Neuronal stem cell (in vitro differentiated cells): ENCODE results near the gene PLXNB2.
A peak's percentile ranks its signal among the peaks of the same experiment; 100 is the strongest.

Experiments
- DNase-seq: peaks from one replicate; pipeline ENCODE4 v3.0.0-alpha.2; 2013; ENCODE audit warnings: low spot score
- H2AFZ ChIP-seq: one replicate; pipeline ENCODE4 v1.6.1; 2013; ENCODE audit warnings: mild to moderate bottlenecking, low read length, inconsistent platforms
- H2AK5ac ChIP-seq: 2 replicates; pipeline ENCODE4 v1.6.1; 2013; ENCODE audit warnings: low read depth, mild to moderate bottlenecking, inconsistent platforms, low read length, moderate library complexity, mixed read lengths
- H2BK120ac ChIP-seq: 2 replicates; pipeline ENCODE4 v1.6.1; 2013; ENCODE audit warnings: low read depth, mild to moderate bottlenecking, inconsistent platforms, low read length, moderate library complexity, mixed read lengths
- H2BK12ac ChIP-seq: one replicate; pipeline ENCODE4 v1.6.1; 2013; ENCODE audit warnings: low read length, inconsistent platforms
- H2BK15ac ChIP-seq: 2 replicates; pipeline ENCODE4 v1.6.1; 2013; ENCODE audit warnings: mild to moderate bottlenecking, low read length, inconsistent platforms, mixed read lengths
- H2BK5ac ChIP-seq: one replicate; pipeline ENCODE4 v1.6.1; 2013; ENCODE audit warnings: inconsistent platforms, mild to moderate bottlenecking, low read length, moderate library complexity
- H3K14ac ChIP-seq: one replicate; pipeline ENCODE4 v1.6.1; 2013; ENCODE audit warnings: low read length, inconsistent platforms
- H3K18ac ChIP-seq: 2 replicates; pipeline ENCODE4 v1.6.1; 2013; ENCODE audit warnings: low read length, inconsistent platforms
- H3K23ac ChIP-seq: 2 replicates; pipeline ENCODE4 v1.6.1; 2013; ENCODE audit warnings: low read depth, mild to moderate bottlenecking, mixed read lengths, low read length, inconsistent platforms; ENCODE audit not compliant: poor library complexity
- H3K27ac ChIP-seq: replicated peaks from 3 replicates; pipeline ENCODE4 v1.5.1; 2013; ENCODE audit warnings: low read length, inconsistent platforms
- H3K27me3 ChIP-seq, 3 experiments: 2 replicates each; pipeline ENCODE4 v1.6.1; 2013; ENCODE audit warnings: low read length in 3 of 3, mild to moderate bottlenecking in 2 of 3, inconsistent platforms in 1 of 3, low read depth in 1 of 3, mixed read lengths in 1 of 3, moderate library complexity in 1 of 3; ENCODE audit not compliant: control insufficient read depth in 3 of 3, insufficient read depth in 3 of 3
- H3K36me3 ChIP-seq, 2 donors: replicated peaks in 1 of 2; 2 replicates each; pipeline ENCODE4 v1.6.1; 2013; ENCODE audit warnings: low read length in 2 of 2; ENCODE audit not compliant: control insufficient read depth in 2 of 2, insufficient read depth in 2 of 2
- H3K4ac ChIP-seq: 2 replicates; pipeline ENCODE4 v1.6.1; 2013; ENCODE audit warnings: inconsistent platforms, mild to moderate bottlenecking, low read length, moderate library complexity
- H3K4me1 ChIP-seq, 2 donors: 1 replicate in 1 of 2; 2 replicates in 1 of 2; pipeline ENCODE4 v1.6.1; 2013; ENCODE audit warnings: low read length in 2 of 2, low read depth in 1 of 2; ENCODE audit not compliant: control insufficient read depth in 2 of 2, insufficient read depth in 1 of 2
- H3K4me2 ChIP-seq: one replicate; pipeline ENCODE4 v1.6.1; 2013; ENCODE audit warnings: mild to moderate bottlenecking, low read length, inconsistent platforms; ENCODE audit not compliant: insufficient read depth, poor library complexity, severe bottlenecking
- H3K4me3 ChIP-seq, 2 donors: 2 replicates each; pipeline ENCODE4 v1.5.1; 2013; ENCODE audit warnings: low read length in 2 of 2, mild to moderate bottlenecking in 2 of 2, inconsistent platforms in 1 of 2, moderate library complexity in 1 of 2
- H3K79me1 ChIP-seq: one replicate; pipeline ENCODE4 v1.6.1; 2013; ENCODE audit warnings: low read depth, mild to moderate bottlenecking, inconsistent platforms, low read length, moderate library complexity
- H3K9ac ChIP-seq: one replicate; pipeline ENCODE4 v1.6.1; 2013; ENCODE audit warnings: mild to moderate bottlenecking, low read depth, low read length, inconsistent platforms; ENCODE audit not compliant: poor library complexity
- H3K9me3 ChIP-seq, 2 donors: replicated peaks in 1 of 2; 2 replicates each; pipeline versions ENCODE3 to v1.6.1; 2013; ENCODE audit warnings: low read length in 2 of 2, mild to moderate bottlenecking in 2 of 2, inconsistent platforms in 1 of 2, low read depth in 1 of 2, mixed read lengths in 1 of 2, moderate library complexity in 1 of 2; ENCODE audit not compliant: control insufficient read depth in 2 of 2, insufficient read depth in 1 of 2
- H4K8ac ChIP-seq: one replicate; pipeline ENCODE4 v1.6.1; 2013; ENCODE audit warnings: low read depth, mild to moderate bottlenecking, inconsistent platforms, low read length, moderate library complexity
- H4K91ac ChIP-seq: one replicate; pipeline ENCODE4 v1.6.1; 2013; ENCODE audit warnings: low read length, low read depth, mild to moderate bottlenecking, inconsistent platforms; ENCODE audit not compliant: poor library complexity
- WGBS, 2 donors: extraction: QIAGEN DNeasy Blood & Tissue Kit; methylation state at CpG; one replicate each; pipeline ENCODE4 v1.1.7; 2013; ENCODE audit warnings: missing lambda C conversion rate in 2 of 2, mixed read lengths in 1 of 2; ENCODE audit not compliant: insufficient read length in 2 of 2, insufficient replicate concordance in 1 of 2; ENCODE audit errors: extremely low coverage in 2 of 2; 5-methylcytosine and 5-hydroxymethylcytosine counted together

The PLXNB2 gene

DNA sequence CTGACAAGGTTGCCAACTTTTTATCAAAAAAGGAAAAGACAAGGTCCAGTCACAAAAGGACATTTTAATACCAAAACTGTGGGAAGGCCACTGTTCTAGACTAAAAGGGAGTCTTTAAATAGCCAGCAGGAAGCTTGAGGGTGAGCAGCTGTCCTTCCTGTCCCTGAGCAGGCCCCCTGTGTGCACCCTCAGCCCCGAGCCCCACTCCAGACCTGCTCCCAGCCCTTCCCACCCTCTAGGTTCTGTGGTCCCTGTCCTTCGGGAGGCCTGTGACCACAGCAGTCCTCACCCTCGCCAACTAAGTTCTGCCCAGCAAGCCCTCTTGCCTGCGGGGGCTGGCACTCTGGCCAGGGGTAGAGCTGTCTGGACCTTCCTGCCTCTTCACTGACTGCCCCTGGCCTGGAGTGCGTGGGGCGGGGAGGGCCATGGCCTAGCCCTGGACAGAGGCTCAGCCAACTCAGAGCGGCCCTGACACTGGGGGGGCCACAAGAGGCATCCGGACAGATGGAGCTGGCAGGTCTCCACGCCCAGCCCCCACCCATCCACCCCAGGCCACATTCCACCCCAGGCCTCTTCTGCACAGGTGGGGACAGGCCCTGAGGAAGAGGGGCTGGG, 1.6 kb upstream of the PLXNB2 start:
- H3K4me2 ChIP-seq = no peak overlapping the region
- peak overlapping the region; percentile 81 for H2BK120ac ChIP-seq
- H3K9ac ChIP-seq = no peak overlapping the region
- H3K36me3 ChIP-seq = peaks cover 4 to 19% of the 10 kb centered on the region in 2 donors
- peak overlapping the region; percentile 91 for H3K23ac ChIP-seq
- no peaks in the 10 kb centered on the region for H3K9me3 ChIP-seq
- H4K8ac ChIP-seq = no peak overlapping the region
- H2AFZ ChIP-seq = peak overlapping the region; percentile 28
- peak overlapping the region; percentile 100 for H2AK5ac ChIP-seq
- peak overlapping the region; percentile 81 for H3K27ac ChIP-seq
- H2BK15ac ChIP-seq = peak overlapping the region; percentile 100
- H3K18ac ChIP-seq = peak overlapping the region; percentile 95
- H3K4me1 ChIP-seq = peaks cover 38 to 41% of the 10 kb centered on the region in 2 donors
- no peak overlapping the region for H3K4me3 ChIP-seq
- no peak overlapping the region for H3K4ac ChIP-seq
- DNase-seq = no peak
- H3K79me1 ChIP-seq = peaks cover 19% of the 10 kb centered on the region
- H2BK12ac ChIP-seq = peak overlapping the region; percentile 94
- WGBS, 2 donors = no CpG with 5 or more reads among the region's 9 CpGs
- no peaks in the 10 kb centered on the region for H3K27me3 ChIP-seq
- peak overlapping the region; percentile 71 for H3K14ac ChIP-seq
- H2BK5ac ChIP-seq = peak overlapping the region; percentile 70
- no peak overlapping the region for H4K91ac ChIP-seq

- peak overlapping the region; percentile 81 for H3K27ac ChIP-seq
- peak overlapping the region; percentile 90 for H2BK5ac ChIP-seq
- H2AFZ ChIP-seq = peak overlapping the region; percentile 28
- H2AK5ac ChIP-seq = peak overlapping the region; percentile 100
- no peak overlapping the region for H3K4me2 ChIP-seq
- no peak overlapping the region for H3K23ac ChIP-seq
- H3K18ac ChIP-seq = peak overlapping the region; percentile 97
- no peaks in the 10 kb centered on the region for H3K9me3 ChIP-seq
- no peak for DNase-seq
- peak overlapping the region; percentile 99 for H2BK12ac ChIP-seq
- no peak overlapping the region for H2BK120ac ChIP-seq
- peak overlapping the region; percentile 31 for H3K14ac ChIP-seq
- H3K27me3 ChIP-seq = no peaks in the 10 kb centered on the region
- no peak overlapping the region for H4K8ac ChIP-seq
- peaks cover 4 to 24% of the 10 kb centered on the region in 2 donors for H3K36me3 ChIP-seq
- peak overlapping the region; percentile 100 for H2BK15ac ChIP-seq
- WGBS, 2 donors = no CpG with 5 or more reads among the region's 7 CpGs
- peak overlapping the region; percentile 95 for H3K4ac ChIP-seq
- H3K4me3 ChIP-seq = no peak overlapping the region
- no peak overlapping the region for H3K9ac ChIP-seq
- peaks cover 23% of the 10 kb centered on the region for H3K79me1 ChIP-seq
- no peak overlapping the region for H4K91ac ChIP-seq
- peaks cover 42 to 44% of the 10 kb centered on the region in 2 donors for H3K4me1 ChIP-seq
These were observed 1.1 kb upstream of the PLXNB2 start for GRCh38 chr22:50308597-50308935.

- peak overlapping the region; percentile 53 for H4K91ac ChIP-seq
These were observed 597 bp upstream of the PLXNB2 start for GRCh38 chr22:50307890-50308596.

DNA sequence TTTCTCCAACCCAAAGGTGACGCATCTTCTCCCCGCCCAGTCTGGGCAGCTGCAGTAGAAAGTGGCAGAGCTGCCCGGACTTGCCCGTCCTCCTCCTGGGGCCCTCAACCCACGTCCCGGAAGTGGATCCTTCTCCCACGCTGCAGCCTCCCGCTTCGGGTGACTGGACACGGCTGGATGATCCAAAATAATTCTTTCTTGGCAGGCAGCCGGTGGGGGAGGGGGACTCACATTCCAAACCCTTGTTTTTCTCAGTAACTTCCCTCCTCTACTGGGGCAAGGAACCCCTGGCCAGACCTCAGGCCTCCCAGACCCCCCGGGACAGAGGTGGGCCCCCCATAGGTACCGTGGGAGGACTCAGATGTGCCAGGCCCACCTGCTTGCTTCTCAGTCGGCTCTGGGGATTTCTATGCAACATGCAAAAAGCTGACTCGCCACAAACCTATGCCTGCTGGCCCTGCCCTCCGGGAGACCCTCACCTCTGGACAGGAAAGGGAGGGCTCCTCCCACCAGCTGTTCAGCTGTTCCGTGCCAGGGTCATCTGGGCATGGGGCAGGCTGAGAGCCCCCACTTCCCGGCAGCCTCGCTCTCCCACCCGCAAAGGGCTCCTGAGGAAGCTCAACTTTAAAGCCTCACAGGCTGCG, 1.4 kb downstream of the PLXNB2 start:
- Histone ChIP-seq H2BK120ac (no peak overlapping the region), H3K27me3 (peaks cover 0 to under 1% (median 0%) of the 10 kb centered on the region in 3 experiments), H3K4me2 (peak overlapping the region; percentile 89), H2BK12ac (no peak overlapping the region), H4K91ac (no peak overlapping the region), H3K23ac (no peak overlapping the region), H3K14ac (peak overlapping the region; percentile 79), H3K36me3 (peaks cover 2 to 45% of the 10 kb centered on the region in 2 donors), H3K4me1 (peaks cover 44 to 45% of the 10 kb centered on the region in 2 donors), H3K79me1 (peaks cover 45% of the 10 kb centered on the region), H2AK5ac (peak overlapping the region; percentile 82), H3K18ac (peak overlapping the region; percentile 98), H2BK5ac (peak overlapping the region; percentile 97), H3K9ac (peak overlapping the region; percentile 96), H2AFZ (peak overlapping the region; percentile 1), H4K8ac (no peak overlapping the region), H3K27ac (peak overlapping the region; percentile 49), H2BK15ac (peak overlapping the region; percentile 85), H3K4me3 (peak overlapping the region; percentile 95 to 97), H3K4ac (no peak overlapping the region), H3K9me3 (no peaks in the 10 kb centered on the region)
- WGBS, 2 donors = no CpG with 5 or more reads among the region's 21 CpGs
- no peak for DNase-seq

More at GRCh38 chr22:50307890-50308596, 597 bp upstream of the PLXNB2 start:
- no CpG with 5 or more reads among the region's 19 CpGs for WGBS, 2 donors
- Histone ChIP-seq H3K9me3 (no peaks in the 10 kb centered on the region), H2BK12ac (peak overlapping the region; percentile 99), H3K23ac (peak overlapping the region; percentile 73), H3K27ac (peak overlapping the region; percentile 81), H2BK5ac (peak overlapping the region; percentile 90), H4K8ac (peak overlapping the region; percentile 65), H3K4ac (peak overlapping the region; percentile 95), H3K9ac (no peak overlapping the region), H3K79me1 (peaks cover 28% of the 10 kb centered on the region), H3K4me2 (no peak overlapping the region), H2BK15ac (peak overlapping the region; percentile 100), H3K18ac (peak overlapping the region; percentile 97), H3K27me3 (no peaks in the 10 kb centered on the region), H2AFZ (peak overlapping the region; percentile 28), H3K36me3 (peaks cover 5 to 29% of the 10 kb centered on the region in 2 donors), H2AK5ac (peak overlapping the region; percentile 100), H3K14ac (peak overlapping the region; percentile 97), H3K4me1 (peaks cover 44% of the 10 kb centered on the region in 2 donors), H2BK120ac (peak overlapping the region; percentile 97), H3K4me3 (no peak overlapping the region)
- DNase-seq = no peak
